A673 (cell line): Measurements from ENCODE around the gene PPP2R3B.

Experiments used
- EZH2 ChIP-seq: fragments of 200-600 bp; sonication (generic); IDR thresholded peaks from 2 replicates; pipeline ENCODE4 v1.6.1; 2017; ENCODE audit warnings: borderline replicate concordance, low read depth, mild to moderate bottlenecking, mixed read lengths, antibody characterized with exemption, low read length; ENCODE audit not compliant: poor library complexity, severe bottlenecking
- TF ChIP-seq, protein P1 (sequence below): fragments of 300-800, 200-600 bp; sonication (generic); conservative IDR thresholded peaks from 2 replicates; pipeline ENCODE4 v1.5.1; 2017; ENCODE audit warnings: low read depth, mild to moderate bottlenecking, antibody characterized with exemption, low read length, moderate library complexity, mixed read lengths

DNA sequence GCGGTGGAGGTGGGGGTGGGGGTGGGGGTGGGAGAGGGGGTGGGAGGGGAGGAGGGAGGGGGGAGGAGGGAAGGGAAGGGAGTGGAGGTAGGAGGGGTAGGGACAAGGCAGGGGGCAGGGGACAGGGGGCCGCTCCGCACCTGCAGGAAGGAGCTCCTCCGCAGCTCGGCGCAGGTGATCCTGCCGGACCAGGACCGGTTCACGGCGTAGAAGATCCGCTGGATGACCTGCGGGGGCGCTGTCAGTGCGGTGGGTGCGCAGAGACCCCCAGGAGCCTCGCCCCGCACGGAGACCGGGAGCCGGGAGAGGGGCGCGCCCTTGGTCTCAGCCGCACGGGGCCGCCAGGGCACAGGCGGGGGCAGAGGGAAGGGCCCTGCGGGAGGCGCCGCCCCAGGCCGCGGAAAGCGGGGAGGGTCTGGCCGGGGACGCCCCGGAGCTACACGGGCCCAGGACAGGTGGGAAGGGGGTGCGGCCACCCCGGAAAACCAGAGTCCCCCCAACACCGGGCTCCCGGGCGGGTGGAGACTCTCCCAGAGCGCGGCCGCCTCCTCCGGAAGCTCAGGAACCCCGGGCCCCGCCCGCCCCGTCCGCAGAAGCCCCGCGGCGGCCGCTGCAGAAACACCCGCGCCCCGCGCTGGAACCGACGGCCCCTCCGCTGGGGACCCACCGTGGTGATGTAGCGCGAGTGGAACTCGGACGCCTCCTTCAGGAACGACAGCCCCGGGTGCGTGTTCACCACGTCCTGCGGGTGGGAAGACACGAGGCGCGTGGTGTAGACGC lies 40.5 kb downstream of the PPP2R3B start:
- TF ChIP-seq, protein P1, sequence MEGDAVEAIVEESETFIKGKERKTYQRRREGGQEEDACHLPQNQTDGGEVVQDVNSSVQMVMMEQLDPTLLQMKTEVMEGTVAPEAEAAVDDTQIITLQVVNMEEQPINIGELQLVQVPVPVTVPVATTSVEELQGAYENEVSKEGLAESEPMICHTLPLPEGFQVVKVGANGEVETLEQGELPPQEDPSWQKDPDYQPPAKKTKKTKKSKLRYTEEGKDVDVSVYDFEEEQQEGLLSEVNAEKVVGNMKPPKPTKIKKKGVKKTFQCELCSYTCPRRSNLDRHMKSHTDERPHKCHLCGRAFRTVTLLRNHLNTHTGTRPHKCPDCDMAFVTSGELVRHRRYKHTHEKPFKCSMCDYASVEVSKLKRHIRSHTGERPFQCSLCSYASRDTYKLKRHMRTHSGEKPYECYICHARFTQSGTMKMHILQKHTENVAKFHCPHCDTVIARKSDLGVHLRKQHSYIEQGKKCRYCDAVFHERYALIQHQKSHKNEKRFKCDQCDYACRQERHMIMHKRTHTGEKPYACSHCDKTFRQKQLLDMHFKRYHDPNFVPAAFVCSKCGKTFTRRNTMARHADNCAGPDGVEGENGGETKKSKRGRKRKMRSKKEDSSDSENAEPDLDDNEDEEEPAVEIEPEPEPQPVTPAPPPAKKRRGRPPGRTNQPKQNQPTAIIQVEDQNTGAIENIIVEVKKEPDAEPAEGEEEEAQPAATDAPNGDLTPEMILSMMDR, result no peak
- TF ChIP-seq EZH2, result no peak
